ENCODE measurements around the gene XPNPEP3.

DNA sequence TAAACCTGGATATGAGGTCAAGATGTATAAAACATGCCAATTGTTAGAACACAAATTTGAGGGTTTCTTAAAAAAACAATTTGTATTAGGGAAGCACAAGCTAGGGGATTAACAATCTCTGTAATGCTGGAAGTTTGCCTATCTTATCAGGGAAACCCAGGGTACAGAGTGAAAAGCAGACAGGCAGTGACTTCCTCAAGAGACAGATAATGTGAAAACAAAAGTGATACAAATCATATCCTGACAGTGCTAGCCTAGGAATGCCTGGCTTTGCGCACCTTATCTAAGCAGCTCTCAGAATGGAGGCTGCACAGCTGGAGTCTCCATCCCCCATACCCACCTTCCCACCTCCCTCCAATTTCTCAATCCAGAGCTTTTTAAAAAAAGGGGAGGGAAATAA is 71.7 kb downstream of the XPNPEP3 start:
- TF ChIP-seq, protein P1, sequence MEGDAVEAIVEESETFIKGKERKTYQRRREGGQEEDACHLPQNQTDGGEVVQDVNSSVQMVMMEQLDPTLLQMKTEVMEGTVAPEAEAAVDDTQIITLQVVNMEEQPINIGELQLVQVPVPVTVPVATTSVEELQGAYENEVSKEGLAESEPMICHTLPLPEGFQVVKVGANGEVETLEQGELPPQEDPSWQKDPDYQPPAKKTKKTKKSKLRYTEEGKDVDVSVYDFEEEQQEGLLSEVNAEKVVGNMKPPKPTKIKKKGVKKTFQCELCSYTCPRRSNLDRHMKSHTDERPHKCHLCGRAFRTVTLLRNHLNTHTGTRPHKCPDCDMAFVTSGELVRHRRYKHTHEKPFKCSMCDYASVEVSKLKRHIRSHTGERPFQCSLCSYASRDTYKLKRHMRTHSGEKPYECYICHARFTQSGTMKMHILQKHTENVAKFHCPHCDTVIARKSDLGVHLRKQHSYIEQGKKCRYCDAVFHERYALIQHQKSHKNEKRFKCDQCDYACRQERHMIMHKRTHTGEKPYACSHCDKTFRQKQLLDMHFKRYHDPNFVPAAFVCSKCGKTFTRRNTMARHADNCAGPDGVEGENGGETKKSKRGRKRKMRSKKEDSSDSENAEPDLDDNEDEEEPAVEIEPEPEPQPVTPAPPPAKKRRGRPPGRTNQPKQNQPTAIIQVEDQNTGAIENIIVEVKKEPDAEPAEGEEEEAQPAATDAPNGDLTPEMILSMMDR (IDR thresholded peaks at IDR 0.05): no peak
- TF ChIP-seq POLR2A (IDR thresholded peaks at IDR 0.05; ENCODE audit: low read depth): no peak
- TF ChIP-seq EP300 (IDR thresholded peaks at IDR 0.05): no peak
- no peak for TF ChIP-seq POLR2AphosphoS5 (IDR thresholded peaks at IDR 0.05)

Data from esophagus muscularis mucosa (tissue), 4 donors.